ENCODE measurements around the gene AFAP1.

DNA sequence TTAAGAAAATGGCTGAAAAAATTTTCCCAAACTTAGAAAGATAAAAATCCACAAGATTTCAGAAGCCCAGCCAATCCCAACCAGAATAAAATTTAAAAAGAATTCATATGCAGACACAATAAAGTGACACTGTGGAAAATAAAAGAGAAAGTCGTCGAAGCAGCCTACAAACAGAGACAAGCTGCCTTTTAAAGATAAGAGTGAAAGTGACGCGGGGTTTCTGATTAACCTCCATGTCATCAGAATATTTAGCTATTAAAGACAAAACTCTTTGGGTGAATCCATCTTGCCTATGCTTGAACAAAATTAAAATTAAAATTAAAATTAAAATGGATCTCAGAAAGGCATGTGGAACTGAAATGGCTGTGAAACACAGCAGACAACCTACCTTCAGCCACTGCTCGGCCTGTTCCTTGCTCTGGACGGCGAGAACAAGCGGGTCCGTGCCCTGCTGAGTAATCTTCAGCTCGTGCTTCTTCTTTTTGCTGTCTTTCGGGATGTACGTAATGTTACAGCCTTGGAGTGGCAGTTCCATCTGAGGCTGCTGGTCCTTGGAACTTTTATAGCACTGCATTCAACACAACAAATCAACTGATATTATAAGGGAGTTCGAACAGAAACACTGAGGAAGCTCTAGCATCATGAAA, 101.4 kb downstream of the AFAP1 start:
- TF ChIP-seq RAD21 (IDR thresholded peaks at IDR 0.05; ENCODE audit: low read depth) (no peak), CREB1 (IDR thresholded peaks at IDR 0.05; ENCODE audit: low read depth) (no peak), NFIC (IDR thresholded peaks at IDR 0.05) (no peak), EP300 (IDR thresholded peaks at IDR 0.05; ENCODE audit: borderline replicate concordance) (no peak), EGR1 (IDR thresholded peaks at IDR 0.05) (no peak), FOXM1 (IDR thresholded peaks at IDR 0.05; ENCODE audit: borderline replicate concordance, low read depth) (no peak), CEBPB (IDR thresholded peaks at IDR 0.05) (no peak), TEAD4 (IDR thresholded peaks at IDR 0.05) (no peak), YY1 (IDR thresholded peaks at IDR 0.05; ENCODE audit: low read depth) (no peak), TAF1 (IDR thresholded peaks at IDR 0.05; ENCODE audit: low read depth) (no peak)
- TF ChIP-seq, protein P1, sequence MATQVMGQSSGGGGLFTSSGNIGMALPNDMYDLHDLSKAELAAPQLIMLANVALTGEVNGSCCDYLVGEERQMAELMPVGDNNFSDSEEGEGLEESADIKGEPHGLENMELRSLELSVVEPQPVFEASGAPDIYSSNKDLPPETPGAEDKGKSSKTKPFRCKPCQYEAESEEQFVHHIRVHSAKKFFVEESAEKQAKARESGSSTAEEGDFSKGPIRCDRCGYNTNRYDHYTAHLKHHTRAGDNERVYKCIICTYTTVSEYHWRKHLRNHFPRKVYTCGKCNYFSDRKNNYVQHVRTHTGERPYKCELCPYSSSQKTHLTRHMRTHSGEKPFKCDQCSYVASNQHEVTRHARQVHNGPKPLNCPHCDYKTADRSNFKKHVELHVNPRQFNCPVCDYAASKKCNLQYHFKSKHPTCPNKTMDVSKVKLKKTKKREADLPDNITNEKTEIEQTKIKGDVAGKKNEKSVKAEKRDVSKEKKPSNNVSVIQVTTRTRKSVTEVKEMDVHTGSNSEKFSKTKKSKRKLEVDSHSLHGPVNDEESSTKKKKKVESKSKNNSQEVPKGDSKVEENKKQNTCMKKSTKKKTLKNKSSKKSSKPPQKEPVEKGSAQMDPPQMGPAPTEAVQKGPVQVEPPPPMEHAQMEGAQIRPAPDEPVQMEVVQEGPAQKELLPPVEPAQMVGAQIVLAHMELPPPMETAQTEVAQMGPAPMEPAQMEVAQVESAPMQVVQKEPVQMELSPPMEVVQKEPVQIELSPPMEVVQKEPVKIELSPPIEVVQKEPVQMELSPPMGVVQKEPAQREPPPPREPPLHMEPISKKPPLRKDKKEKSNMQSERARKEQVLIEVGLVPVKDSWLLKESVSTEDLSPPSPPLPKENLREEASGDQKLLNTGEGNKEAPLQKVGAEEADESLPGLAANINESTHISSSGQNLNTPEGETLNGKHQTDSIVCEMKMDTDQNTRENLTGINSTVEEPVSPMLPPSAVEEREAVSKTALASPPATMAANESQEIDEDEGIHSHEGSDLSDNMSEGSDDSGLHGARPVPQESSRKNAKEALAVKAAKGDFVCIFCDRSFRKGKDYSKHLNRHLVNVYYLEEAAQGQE (IDR thresholded peaks at IDR 0.05; ENCODE audit: low read depth) = no peak
- TF ChIP-seq, protein P2, sequence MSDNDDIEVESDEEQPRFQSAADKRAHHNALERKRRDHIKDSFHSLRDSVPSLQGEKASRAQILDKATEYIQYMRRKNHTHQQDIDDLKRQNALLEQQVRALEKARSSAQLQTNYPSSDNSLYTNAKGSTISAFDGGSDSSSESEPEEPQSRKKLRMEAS (IDR thresholded peaks at IDR 0.05) = no peak
